Inflammatory macrophage treated with lipopolysaccharide for 4 hours (primary cell): ENCODE results near the gene TM4SF1.
"Not testable (repeated sequence)": the region's sequence is repeated elsewhere in the genome, so short reads cannot be mapped to it uniquely, and the experiment has no call there.

ENCODE experiments used
- DNase-seq: peaks from one replicate; pipeline ENCODE4 v3.0.0-alpha.2; 2020

The TM4SF1 gene

GRCh38 chr3:149339931-149340309 is 37.5 kb downstream of the TM4SF1 start:
- DNase-seq: peak; percentile 29

GRCh38 chr3:149337486-149337885 is 40.0 kb downstream of the TM4SF1 start:
- not testable (repeated sequence) for DNase-seq

- no peak for DNase-seq
Observed at GRCh38 chr3:149336925-149337324, 40.5 kb downstream of the TM4SF1 start.

- no peak for DNase-seq
Observed at GRCh38 chr3:149333176-149333859, 44.1 kb downstream of the TM4SF1 start, which contains the start of gene TM4SF18. Gene TM4SF18, minus strand, starts transcription at chr3:149333636. Its CDS starts 254 bp downstream, at chr3:149333382.

- no peak for DNase-seq
Observed at GRCh38 chr3:149332771-149333170, 44.7 kb downstream of the TM4SF1 start.

- no peak for DNase-seq
Observed at GRCh38 chr3:149332227-149332765, 45.2 kb downstream of the TM4SF1 start.

GRCh38 chr3:149331396-149331795 is 46.1 kb downstream of the TM4SF1 start:
- DNase-seq: no peak

- DNase-seq: no peak
Observed at GRCh38 chr3:149330609-149331331, 46.7 kb downstream of the TM4SF1 start.

GRCh38 chr3:149327156-149327555 is 50.3 kb downstream of the TM4SF1 start:
- DNase-seq: no peak

- no peak for DNase-seq
Observed at GRCh38 chr3:149325581-149325980, 51.9 kb downstream of the TM4SF1 start.

GRCh38 chr3:149324332-149324731 is 53.1 kb downstream of the TM4SF1 start:
- DNase-seq: no peak

- no peak for DNase-seq
Observed at GRCh38 chr3:149321640-149322039, 55.8 kb downstream of the TM4SF1 start.

GRCh38 chr3:149321136-149321535 is 56.3 kb downstream of the TM4SF1 start:
- DNase-seq: no peak

- DNase-seq: no peak
Observed at GRCh38 chr3:149319750-149320149, 57.7 kb downstream of the TM4SF1 start.
